Esophagus (tissue), 2 donors: ENCODE data around the gene BFSP2. TPM values are rescaled to one million over a fixed set of nuclear protein-coding genes. Genes with fewer than 3 reads are reported as not detected.
"Not testable (repeated sequence)": the region's sequence is repeated elsewhere in the genome, so short reads cannot be mapped to it uniquely, and the experiment has no call there.

Experiments used
- H3K27ac ChIP-seq, 2 donors: one replicate each; pipeline ENCODE4 v1.5.1; 2013; ENCODE audit warnings: low read depth in 2 of 2, mild to moderate bottlenecking in 2 of 2, inconsistent platforms in 1 of 2, low read length in 1 of 2, moderate library complexity in 1 of 2
- H3K27me3 ChIP-seq, 2 donors: one replicate each; pipeline ENCODE4 v1.6.1; 2013; ENCODE audit warnings: low read length in 2 of 2, control low read depth in 1 of 2, mild to moderate bottlenecking in 1 of 2; ENCODE audit not compliant: insufficient read depth in 2 of 2, control insufficient read depth in 1 of 2
- H3K36me3 ChIP-seq, 2 donors: one replicate each; pipeline ENCODE4 v1.6.1; 2013; ENCODE audit warnings: low read length in 1 of 2; ENCODE audit not compliant: control insufficient read depth in 2 of 2, insufficient read depth in 2 of 2
- H3K4me1 ChIP-seq, 2 donors: one replicate each; pipeline ENCODE4 v1.6.1; 2013; ENCODE audit warnings: low read length in 1 of 2; ENCODE audit not compliant: control insufficient read depth in 2 of 2, insufficient read depth in 2 of 2
- H3K4me3 ChIP-seq, 2 donors: one replicate each; pipeline ENCODE4 v1.5.1; 2013; ENCODE audit warnings: low read length in 2 of 2, mild to moderate bottlenecking in 2 of 2, low read depth in 1 of 2, moderate library complexity in 1 of 2
- H3K9me3 ChIP-seq, 2 donors: one replicate each; pipeline ENCODE4 v1.6.1; 2013; ENCODE audit warnings: mild to moderate bottlenecking in 2 of 2, low read depth in 1 of 2, low read length in 1 of 2, moderate library complexity in 1 of 2; ENCODE audit not compliant: control insufficient read depth in 2 of 2, insufficient read depth in 1 of 2
- WGBS, 2 donors: extraction: QIAGEN DNeasy Blood & Tissue Kit; methylation state at CpG; one replicate each; pipeline ENCODE4 v1.1.7; 2013; 5-methylcytosine and 5-hydroxymethylcytosine counted together
- polyA plus RNA-seq, 2 donors: library from polyadenylated mRNA; stranded (reverse); fragments of 200-250 nt; gene quantifications; one replicate each; pipeline ENCODE4 v1.2.3, GENCODE V29; 2013
- donor health status: healthy with polysubstance abuse.
- donor health status: Bipolar disorder and iron deficiency.

Gene BFSP2
- polyA plus RNA-seq, 2 donors: not detected

DNA sequence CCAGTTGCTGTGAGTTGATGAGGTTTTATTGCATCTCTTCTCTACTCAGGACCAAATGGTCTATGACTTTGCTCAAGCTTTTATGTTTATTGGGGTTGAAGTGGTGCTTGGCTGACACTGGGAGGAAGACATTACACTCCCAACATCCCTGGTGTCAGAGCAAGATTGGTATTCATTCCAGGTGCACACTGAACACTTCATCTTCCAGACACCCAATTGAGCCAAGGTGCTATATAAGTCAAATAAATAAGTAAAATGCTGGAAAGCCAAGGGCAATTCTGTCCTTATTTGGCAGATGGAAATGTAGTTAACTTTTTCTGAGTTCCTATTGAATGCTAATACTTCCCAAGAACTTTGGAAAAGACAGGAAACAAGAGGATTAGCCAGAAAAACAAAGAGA lies 120.4 kb downstream of the BFSP2 start:
- H3K9me3 ChIP-seq: no peaks in the 10 kb centered on the region
- H3K27ac ChIP-seq: no peak overlapping the region
- no peaks in the 10 kb centered on the region for H3K36me3 ChIP-seq
- H3K4me3 ChIP-seq: no peak overlapping the region
- H3K4me1 ChIP-seq: peaks cover 0 to 3% of the 10 kb centered on the region in 2 donors
- no peaks in the 10 kb centered on the region for H3K27me3 ChIP-seq

DNA sequence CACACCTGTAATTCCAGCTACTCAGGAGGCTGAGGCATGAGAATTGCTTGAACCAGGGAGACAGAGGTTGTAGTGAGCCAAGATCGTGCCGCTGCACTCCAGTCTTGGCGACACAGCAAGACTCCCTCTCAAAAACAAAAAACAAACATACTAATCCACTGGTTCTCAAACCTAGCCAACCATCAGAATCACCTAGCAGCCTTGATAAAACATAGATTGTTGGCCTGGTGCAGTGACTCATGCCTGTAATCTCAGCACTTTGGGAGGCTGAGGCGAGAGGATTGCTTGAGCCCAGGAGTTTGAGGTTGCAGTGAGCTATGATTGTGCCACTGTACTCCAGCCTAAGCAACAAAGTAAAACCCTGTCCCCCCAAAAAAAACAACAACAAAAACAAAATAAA lies 121.1 kb downstream of the BFSP2 start:
- H3K4me3 ChIP-seq, H3K27me3 ChIP-seq, H3K9me3 ChIP-seq, H3K4me1 ChIP-seq, H3K36me3 ChIP-seq, H3K27ac ChIP-seq: not testable (repeated sequence)
- 74 to 77% methylated on average over 4 of the region's 4 CpGs for WGBS, 2 donors

DNA sequence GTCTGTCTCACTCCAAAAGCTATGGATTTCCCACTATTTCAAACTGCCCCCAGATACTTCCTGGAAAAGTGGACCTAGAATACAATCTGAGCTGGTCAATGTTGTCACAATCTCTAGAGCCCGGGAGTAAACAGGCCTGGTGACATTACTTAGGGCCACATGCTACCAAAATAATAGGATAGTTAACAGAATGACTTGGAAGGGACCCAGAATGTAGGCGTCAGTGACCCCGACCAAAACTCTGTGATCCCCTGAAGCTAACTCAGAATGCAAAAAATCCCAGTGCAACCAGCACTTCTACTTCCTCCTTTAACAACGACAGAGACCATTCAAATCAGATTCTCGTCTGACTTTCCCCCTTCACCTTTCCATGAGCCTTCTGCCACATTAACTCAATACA lies 122.1 kb downstream of the BFSP2 start:
- no peak overlapping the region for H3K27ac ChIP-seq
- H3K4me3 ChIP-seq: no peak overlapping the region
- no peaks in the 10 kb centered on the region for H3K27me3 ChIP-seq
- H3K36me3 ChIP-seq: no peaks in the 10 kb centered on the region
- WGBS, 2 donors: 47 to 54% methylated on average over 5 of the region's 5 CpGs
- peaks cover 0 to 3% of the 10 kb centered on the region in 2 donors for H3K4me1 ChIP-seq
- no peaks in the 10 kb centered on the region for H3K9me3 ChIP-seq

DNA sequence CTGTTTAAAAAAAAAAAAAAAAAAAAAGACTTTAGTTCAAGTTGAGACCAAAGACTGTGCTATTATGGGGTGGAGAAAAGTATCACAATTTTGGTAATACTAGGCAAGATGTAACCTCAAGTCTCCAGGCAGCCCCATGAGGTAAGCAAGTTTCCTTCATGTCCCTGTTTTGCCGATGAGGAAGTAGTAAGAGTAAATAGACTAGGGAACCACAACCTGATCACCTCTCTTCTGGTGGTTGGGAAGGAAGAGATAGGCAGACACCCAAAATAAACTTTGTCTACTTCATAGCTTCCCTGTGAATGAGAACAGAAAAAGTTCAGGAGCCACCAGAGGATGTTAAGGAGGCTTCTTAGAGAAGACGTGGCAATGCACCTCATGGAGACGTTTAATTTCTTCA lies 123.9 kb downstream of the BFSP2 start:
- H3K27ac ChIP-seq, H3K4me3 ChIP-seq, H3K36me3 ChIP-seq, H3K4me1 ChIP-seq, H3K9me3 ChIP-seq, H3K27me3 ChIP-seq: not testable (repeated sequence)
- 70 to 76% methylated on average over 3 of the region's 3 CpGs for WGBS, 2 donors

Other genes starting within 250 kb of the BFSP2 start
- gene CDV3, start 173.6 kb downstream of the BFSP2 start, polyA plus RNA-seq: 10 to 100 TPM; 39.7 to 63.3 TPM